Activated T-helper 1 cell treated with Interleukin-2 at 50 U/mL for 16 hours (primary cell): ENCODE data around the gene LY6G5B.
A peak's percentile ranks its signal among the peaks of the same experiment; 100 is the strongest.

Experiments
- DNase-seq: peaks from one replicate; pipeline ENCODE4 v3.0.0-alpha.2; 2020; ENCODE audit warnings: low read depth

LY6G5B gene

DNA sequence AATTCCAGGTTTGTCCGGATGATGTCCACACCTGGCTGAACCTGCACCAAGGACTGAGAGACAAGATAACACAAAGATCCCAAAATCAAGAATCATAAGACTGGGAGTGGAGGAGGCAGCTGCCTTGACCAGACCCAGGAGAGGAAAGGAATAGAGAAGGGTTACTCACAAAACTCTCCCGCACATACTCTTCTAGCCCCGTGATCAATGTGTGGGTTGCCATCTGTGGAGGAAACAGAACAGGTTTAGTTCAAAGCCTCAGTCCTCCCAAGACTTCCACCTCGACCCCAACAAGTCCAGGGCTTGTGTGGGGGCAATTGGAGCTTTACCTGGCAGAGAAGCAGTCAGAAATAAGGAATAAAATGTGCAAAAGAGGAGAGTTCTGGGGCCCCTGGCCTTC is 28.4 kb upstream of the LY6G5B start:
- no peak for DNase-seq

DNA sequence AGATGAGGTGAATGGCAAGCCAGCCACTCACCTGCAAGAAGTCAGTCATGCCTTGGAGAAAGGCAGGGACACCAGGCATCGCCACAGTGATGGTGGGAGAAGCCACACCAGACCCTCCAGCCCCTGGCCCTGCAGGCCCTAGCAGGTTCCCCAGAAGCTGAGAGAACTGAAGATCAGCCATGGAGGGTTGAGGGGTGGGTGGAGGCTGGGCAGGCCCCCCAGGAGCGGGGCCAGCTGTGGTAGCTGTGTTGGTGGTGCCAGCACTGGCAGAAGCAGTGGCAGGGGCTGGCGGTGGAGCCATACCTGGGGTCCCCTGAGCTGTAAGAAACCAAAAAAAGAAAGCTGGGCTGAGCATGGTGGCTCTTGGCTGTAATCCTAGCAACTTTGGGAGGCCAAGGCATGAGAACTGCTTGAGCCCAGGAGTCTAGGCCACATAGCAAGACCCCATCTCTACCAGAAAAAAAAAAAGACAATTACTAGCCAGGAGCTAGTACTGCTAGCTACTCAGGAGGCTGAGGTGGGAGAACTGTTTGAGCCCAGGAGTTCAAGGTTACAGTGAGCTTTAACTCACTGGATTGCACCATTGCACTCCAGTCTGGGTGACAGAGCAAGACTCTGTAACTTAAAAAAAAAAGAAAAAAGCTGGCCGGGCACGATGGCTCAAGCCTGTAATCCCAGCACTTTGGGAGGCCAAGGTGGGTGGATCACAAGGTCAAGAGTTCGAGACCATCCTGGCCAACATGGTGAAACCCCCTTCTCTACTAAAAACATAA is 26.8 kb upstream of the LY6G5B start:
- no peak for DNase-seq

DNA sequence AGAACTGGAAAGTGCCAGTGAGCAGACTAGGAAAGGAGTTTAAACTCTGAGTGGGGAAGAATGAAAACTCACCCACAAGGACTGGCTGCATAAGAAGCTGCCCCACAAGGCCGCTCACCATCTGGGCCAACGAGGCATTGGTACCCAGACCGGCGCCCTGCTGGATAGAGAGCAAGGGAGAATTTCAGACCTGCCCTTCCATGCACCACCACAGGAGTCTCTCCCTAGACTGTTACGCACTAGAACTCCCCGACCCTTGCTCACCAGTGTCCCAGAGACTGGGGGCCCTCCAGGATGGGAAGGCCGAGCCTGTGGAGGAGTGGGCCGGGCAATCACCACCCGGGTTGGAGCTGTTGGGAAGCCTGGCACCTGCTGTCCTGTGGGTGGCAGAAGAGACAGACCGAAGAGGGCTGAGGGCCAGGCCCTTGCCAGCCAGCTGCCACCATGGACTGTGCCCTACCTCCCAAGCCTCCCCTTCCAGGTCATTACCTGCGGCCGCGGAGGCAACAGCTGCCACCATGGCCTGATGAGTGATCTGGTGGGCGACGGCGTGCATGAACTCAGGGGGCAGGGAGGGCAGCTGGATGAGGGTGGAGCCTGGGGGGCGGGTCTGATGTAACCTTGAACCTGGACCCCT is 25.8 kb upstream of the LY6G5B start:
- DNase-seq: no peak

DNA sequence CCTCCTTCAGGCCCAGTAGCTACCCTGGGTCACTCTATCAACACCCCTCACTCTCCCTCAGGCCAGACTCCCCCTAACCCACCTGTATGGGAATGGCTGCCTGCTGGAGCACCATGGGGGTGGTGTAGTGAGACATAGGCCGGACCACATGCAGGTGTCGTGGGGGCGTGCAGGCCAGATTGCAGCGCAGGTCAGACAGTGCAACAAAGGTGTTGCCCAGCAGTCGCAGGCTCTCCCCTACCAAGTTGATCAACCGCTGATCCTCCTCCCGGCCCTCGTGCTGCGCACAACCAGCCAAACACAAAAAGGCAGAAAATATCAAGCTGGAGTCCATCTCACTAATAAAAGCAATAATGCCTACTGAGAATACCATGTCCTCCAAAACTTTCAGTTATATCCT is 24.5 kb upstream of the LY6G5B start:
- no peak for DNase-seq

DNA sequence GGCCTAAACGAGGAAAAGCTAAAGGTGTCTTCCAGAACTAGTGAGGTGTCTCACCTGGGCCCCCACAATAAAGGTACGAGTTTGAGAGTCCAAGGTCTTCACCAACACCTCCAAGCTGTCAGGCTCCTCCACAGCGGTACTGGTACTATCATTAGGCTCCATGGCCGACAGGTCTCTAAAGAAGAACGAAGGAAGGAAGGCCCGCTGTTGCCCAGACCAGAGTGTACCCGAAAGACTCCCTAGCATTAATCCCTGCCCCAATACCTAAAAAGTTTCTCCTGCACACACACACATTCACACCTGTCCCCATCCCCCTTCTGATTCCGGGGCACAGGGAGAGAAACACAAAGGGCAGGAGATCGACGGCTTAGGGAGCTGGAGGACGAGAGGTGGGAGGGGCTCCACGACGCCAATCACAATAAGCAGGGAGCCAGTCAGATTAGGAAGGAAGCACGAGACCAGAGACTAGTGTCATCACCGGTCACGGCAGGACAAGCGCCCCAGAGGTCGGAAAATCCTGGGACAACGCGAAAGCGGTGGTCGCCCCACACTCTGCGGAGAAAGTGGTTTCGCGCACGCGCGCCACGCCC is 18.1 kb upstream of the LY6G5B start:
- DNase-seq: no peak

DNA sequence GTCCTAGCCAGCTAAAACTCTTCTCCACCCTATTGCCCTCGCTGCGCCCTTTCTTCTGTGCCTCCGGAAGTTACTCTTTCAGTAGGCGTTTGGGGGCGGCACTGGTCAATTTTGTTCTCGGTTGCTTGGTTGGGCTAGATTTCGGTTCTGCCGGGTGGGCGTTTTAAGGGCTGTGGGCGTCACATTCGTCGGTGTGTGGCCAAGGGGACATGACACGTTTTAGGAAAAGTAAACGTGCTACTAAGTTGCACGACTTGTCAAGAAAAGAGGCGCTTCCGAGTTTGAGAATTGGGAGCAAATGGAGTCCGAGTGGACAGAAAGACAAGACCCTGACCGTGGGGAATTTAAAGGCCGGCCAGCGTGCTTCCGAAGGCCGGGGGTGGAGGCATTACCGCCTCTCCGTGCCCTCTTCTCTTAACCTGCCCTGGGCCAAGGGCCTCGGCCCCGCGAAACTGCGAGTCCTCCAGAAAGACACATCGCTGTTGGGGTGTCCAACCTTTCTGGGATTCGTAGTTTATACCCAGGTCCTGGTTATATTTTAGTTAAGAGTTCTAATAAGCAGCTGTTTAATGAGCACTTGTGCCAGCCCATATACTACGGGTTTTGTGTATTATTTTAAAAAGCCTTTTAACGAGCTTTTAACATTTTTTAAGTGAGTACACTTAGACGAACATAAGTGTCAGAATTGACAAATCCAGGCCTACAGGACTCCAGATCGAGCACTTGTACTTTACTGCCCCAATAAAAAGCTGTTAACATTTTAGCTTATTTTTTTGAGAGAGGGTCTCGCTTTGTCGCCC is 16.7 kb upstream of the LY6G5B start:
- DNase-seq: peak; percentile 67

DNA sequence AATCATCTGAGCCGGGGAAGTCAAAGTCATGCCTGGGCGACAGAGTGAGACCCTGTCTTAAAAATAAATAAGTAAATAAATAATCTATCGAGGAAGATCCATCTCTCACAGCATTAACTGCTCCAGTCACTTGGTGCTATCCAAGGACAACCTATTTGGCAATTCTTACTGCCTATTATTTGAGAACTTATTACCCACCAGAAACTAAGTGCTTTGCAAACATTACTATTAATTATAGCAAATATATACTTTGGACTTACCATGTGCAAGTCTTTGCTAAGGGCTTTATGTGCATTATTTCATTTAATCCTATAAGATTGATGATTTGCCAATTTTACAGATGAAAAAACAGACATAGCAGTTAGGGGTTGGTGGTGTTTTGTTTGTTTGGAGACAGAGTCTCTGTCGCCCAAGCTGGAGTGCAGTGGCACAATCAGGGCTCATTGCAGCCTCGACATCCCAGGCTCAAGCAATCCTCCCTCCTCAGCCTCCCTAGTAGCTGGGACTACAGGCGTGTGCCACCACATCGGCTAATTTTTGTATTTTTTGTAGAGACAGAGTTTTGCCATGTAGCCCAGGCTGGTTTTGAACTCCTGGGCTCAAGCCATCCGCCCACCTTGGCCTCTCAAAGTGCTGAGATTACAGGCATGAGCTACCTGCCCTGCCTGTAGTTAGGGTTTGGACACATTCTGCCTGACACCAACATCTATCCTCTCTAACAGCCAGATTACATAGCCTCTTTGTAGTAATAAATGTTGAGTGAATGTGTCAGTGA is 15.0 kb upstream of the LY6G5B start:
- DNase-seq: no peak

DNA sequence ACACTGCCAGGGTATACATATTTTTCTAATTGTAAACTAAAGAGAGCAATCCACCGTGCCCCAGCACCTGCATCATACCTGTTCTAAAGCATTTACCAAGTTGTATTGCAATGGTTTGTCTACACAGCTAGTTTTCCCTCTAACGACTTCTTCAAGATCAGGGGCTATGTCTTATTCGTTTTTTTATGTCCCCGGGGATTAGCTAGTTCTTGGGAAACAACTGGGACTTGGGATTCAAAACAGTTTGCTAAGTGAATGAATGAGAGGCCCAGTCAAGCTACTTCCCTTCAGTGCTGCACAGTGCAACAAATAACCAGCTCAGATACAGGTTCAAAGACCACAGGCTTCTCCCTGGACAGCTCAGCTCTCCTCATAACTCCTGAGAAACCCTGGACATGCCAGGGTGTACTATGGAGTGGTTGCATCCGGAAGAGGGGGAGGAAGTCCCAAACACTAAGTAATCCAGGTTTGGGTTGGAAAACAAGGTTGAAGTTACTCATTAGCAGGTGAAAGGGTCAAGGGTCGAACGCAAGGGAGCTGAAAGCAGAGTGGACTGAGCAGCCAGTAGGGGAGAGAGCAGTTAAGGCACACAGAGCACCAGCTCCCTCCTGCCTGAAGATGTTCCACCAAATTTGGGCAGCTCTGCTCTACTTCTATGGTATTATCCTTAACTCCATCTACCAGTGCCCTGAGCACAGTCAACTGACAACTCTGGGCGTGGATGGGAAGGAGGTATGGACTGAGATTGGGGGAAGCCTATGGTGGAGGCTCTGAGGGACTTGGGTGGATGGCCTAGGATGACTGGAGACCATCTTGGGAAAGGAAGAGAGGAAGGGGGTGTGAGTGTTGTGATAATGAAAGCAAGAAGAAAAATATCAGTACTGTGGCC is 14.2 kb upstream of the LY6G5B start, which contains the start of gene APOM:
APOM (plus strand) TSS at position 546 of the 889 bp plus-strand sequence; CDS start at position 619, 73 bp downstream.
- DNase-seq: no peak

DNA sequence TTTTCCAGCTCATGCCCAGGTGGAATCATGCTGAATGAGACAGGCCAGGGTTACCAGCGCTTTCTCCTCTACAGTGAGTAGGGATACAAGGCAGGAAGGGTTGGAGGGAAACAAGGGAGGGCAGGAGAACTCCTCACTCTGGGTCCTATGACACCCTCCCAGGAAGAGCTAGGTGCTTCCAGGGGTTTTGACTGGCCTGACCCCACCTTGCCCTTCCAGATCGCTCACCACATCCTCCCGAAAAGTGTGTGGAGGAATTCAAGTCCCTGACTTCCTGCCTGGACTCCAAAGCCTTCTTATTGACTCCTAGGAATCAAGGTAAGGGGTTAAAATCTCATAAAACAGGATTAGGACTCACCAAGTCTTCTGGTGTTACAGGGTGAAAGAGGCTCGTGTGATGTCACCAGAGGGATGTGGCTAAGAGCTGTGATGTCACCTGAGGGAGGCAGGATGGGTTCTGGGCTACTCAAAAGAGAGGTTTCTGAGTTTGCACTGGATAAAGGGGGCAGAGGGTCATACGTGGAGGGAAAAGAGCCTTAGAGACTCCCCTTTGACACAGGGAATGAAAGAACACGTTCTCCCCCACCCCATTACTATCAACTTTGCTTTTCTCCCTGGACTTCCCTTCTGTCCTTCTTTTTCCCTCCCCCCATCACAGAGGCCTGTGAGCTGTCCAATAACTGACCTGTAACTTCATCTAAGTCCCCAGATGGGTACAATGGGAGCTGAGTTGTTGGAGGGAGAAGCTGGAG is 12.2 kb upstream of the LY6G5B start:
- DNase-seq: no peak

DNA sequence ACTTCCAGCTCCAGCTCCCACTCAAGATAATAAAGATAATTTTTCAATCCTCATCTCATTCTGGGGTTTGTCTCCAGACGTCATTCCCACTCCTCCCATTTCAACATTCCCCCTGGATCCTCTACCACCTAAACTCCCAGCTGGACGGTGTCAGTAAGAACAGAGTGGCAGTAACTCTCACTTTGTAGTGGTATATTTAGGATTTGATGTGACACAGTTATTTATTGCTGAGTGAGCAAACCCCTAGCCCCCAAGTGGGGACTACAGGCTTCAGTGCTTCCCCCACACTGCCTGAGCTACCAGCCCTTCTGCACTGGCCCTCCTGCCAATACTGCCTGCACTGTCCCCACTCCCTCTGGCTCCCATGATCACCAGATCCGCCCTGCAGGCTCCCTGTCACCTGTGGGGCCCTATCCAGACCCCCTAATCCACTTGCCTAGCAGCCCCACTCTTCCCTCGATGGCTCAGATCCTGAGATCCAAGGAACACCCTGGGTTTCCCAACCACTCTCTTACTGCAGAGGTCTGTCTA is 11.6 kb upstream of the LY6G5B start:
- no peak for DNase-seq

DNA sequence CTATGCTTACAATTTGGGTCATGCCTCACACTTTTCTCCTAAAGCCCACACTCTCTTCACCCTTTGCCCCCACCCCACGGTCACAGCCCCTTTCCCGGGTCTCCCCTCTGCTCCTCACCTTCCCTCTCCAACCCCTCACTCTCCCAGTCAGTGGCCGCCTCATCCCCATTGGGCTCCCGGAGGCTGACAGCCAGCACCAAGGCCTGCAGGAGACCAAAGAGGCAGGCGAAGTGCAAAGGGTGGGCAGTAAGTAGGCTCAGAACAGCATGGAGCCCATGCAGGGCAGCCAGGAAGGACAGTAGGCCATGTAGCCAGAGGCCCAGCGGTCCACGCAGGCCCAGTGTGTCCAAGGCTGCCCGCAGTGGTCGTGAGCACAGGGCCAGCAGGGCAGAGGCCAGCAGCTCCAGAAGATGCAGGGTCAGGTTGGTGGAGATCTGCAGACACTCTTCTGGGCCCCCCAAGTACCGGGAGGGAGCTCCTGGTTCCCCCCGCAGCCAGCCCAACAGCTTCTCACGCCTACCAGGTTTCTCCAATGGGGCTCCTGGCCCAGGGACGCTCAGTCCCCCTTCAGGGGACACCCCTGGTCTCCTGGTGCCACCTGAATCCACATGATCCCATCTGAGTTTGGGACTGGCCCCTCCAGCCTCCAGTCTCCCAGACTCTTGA is 10.7 kb upstream of the LY6G5B start:
- no peak for DNase-seq

DNA sequence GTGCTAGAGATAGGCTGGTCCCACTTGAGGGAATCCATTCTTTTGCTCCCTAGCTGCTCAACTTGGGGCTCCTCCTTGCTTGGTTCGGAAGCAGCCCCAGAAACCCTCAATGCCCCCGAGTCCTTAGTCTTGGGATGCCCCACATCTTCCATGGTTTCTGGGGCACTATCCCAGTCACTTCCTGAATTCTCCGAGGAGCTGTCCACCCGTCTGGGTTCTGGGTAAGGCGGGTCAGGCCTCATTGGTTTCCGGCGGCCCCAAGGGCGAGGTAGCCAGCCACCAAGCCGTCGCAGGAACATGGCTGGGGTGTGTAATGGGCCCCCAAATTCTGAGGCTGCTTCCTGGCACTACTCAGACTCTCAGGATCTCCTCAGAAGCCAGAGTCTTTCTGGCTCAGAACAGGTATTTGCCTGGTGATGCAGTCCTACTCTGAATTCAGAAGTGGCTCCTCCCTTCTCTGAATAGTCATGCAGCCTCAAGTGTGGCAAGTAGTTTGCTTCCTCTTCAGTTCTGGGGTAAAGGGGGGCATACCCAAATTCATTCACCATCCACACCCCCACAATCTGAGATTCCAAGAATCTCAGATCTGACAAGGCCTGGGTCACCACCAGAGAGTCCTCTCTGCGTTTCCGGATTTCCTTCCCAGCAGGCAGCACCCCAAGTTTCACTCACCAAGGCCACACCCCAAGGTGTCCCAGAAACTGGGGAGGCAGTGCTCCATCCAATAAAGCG is 10.0 kb upstream of the LY6G5B start:
- no peak for DNase-seq

DNA sequence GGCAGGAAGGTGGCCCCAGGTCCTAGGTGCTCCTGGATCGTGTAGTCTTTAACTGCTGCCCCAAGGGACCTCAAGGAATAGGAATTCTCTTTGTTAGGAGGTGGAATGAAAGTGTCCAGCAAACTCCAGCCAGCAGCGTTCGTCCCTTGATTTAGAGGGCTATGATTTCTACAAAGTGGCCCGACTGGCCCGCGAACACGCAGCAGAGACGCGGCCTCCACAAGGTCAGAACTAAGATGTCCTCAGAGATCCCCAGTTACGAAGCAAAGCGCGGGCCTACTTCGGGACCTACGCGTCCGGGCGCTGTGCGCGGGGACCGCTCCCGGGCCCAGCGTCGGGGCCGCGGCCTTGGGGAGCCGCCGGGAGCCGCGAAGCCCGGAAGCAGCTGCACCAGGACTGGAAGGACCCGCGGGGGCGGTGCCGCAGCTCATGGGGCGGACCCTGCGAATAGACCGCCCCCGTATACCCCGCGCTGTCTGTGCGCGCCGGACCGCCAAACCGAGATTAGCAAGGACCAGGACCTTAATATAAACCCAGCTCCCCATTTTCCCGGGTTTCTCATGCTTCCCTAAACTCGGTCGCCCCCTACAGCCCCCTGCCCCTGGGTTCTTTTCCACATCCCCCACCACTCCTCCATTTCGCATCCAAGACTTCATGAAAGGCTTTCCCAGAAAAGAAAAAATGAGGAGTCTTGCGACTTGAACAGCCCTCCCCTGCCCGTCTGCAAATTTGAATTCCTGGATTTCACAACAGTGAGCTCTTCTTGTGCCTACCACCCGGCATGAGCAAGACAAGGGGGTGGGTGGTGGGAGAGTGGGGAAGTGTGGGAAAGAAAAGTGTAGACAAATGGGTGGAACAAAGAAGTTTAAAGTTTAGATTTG is 9.2 kb upstream of the LY6G5B start, which contains the start of gene C6orf47:
C6orf47 (minus strand) TSS at position 398 of the 881 bp plus-strand sequence. CDS start 831 bp downstream, outside the sequence.
- peak; percentile 63 for DNase-seq

DNA sequence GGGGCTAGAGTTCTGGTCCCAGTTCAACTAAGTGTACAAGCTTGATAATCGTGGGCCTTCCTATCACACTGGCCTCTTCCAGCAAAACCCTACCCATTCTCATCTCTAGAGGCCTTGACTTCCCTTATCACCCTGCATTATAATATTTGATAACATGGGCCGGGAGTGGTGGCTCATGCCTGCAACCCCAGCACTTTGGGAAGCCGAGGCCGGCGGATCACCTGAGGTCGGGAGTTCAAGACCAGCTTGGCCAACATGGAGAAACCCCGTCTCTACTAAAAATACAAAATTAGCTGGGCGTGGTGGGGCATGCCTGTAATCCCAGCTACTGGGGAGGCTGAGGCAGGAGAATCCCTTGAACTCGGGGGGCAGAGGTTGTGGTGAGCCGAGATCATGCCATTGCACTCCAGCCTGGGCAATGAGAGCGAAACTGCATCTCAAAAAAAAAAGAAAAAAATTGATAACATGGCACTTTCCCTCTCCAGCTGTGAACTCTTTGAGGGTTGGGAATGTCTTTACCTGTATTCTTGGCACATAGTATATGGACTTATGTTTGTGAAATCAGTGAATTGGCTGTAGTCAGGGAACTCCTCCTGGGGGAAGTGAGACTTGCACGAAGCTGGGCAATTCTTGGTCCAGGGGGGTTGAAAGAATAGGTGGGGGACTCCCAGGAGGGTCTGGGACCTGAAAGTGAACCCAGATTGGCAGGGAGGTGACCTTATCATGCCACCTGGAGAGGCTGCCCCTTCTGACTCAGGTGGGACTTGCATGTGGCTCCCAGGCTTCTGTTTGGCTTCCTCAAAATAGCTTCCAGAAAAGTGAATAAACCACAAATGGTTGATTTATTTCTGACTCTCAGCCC is 8.3 kb upstream of the LY6G5B start:
- DNase-seq: no peak

DNA sequence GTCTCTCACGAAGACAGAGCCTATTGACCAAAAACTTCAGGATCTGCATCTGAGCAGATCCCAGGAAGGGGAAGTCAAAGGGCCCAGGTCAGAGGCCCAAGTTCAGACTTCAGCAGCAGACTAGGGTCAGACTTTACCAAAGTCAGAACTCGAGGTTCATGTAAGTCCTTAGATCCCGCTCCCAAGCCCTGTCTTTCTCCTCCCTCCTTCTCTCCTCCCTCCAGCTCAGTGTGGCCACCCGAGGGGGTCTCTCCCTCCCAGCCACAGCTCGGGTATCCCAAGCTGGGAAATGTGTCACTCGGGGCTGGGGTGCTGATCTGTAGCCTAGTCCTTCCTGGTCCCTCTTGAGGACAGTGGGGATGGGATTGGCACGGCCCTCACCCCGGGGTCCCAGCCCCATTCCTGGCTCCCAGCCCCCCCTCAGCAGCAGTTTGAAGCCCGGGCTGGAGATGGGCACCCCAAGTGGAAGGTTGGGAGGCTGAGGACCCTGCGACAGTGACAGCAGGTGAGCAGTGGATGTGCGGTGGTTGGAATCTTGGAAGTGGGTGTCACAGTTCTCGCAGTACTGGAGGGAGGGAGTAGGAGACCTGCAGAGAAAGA is 7.6 kb upstream of the LY6G5B start:
- DNase-seq: no peak
